ENCODE data around the gene PRKG1. TPM values are rescaled to one million over a fixed set of nuclear protein-coding genes. Genes with fewer than 3 reads are reported as not detected.

Gene PRKG1
- total RNA-seq, 4 donors from 2014 or later, result 1.2 to 6.5 (median 2.7) TPM

DNA sequence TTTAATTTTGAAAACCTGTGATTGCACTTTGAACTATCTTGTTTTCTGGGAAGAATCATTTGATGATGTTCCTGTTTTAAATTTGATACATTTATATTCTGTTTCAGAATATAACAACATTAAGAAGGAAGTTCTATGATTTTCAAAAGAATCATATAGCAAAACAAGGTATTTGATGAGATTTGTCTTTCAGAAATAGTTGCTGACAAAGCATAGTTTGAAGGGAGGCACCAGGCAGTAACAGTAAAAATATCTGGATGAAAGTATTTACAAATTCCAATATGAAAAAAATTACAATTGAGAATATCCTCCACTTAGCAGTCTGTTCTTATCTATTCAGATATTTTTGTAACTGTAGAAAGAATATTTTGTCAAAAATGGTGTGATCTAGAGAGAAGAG, 891.2 kb downstream of the PRKG1 start:
- Histone ChIP-seq H3K27me3 (no peaks in the 10 kb centered on the region), H3K4me1 (no peaks in the 10 kb centered on the region), H3K27ac (no peak overlapping the region), H3K4me3 (no peak overlapping the region), H3K36me3 (no peaks in the 10 kb centered on the region), H3K9me3 (no peaks in the 10 kb centered on the region)
- DNase-seq (ENCODE audit: low spot score in 2 of 2), result no peak
- no peak for TF ChIP-seq EP300 (IDR thresholded peaks at IDR 0.05)
- TF ChIP-seq POLR2A (IDR thresholded peaks at IDR 0.05), result no peak
- no peak for TF ChIP-seq POLR2AphosphoS5 (IDR thresholded peaks at IDR 0.05)
- TF ChIP-seq, protein P1, sequence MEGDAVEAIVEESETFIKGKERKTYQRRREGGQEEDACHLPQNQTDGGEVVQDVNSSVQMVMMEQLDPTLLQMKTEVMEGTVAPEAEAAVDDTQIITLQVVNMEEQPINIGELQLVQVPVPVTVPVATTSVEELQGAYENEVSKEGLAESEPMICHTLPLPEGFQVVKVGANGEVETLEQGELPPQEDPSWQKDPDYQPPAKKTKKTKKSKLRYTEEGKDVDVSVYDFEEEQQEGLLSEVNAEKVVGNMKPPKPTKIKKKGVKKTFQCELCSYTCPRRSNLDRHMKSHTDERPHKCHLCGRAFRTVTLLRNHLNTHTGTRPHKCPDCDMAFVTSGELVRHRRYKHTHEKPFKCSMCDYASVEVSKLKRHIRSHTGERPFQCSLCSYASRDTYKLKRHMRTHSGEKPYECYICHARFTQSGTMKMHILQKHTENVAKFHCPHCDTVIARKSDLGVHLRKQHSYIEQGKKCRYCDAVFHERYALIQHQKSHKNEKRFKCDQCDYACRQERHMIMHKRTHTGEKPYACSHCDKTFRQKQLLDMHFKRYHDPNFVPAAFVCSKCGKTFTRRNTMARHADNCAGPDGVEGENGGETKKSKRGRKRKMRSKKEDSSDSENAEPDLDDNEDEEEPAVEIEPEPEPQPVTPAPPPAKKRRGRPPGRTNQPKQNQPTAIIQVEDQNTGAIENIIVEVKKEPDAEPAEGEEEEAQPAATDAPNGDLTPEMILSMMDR (IDR thresholded peaks at IDR 0.05), result no peak

DNA sequence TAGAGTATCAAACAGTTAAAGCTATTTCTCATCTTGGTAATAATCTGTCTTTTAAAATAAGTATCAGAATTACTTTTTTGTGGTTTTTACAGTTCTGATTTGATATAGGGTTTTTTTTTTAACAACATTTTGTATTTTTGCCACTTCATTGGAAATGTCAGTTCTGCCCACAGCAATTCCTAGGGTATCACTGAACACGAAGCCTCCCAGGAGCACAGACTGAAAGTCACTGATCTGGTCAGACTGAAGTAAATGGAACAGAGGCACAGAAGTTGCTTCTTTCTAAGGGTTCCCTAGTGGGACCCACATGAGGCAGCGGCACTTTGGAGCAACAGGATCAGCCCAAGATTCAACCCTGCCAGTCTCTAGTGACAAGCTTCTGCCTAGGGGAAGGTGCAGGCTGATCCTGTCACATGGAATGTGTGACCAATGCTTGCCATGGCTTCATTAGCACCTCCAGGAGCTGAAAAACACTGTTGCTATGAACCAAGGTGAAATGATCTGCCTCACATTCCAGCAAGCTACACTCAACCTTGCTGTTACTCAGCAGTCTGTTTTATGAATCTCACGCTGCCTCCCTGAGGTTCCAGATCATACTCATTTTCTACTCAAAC, 898.6 kb downstream of the PRKG1 start:
- no peaks in the 10 kb centered on the region for H3K9me3 ChIP-seq
- H3K4me1 ChIP-seq, result no peaks in the 10 kb centered on the region
- no peak for DNase-seq (ENCODE audit: low spot score in 2 of 2)
- H3K4me3 ChIP-seq, result no peak overlapping the region
- WGBS, result 86% methylated on average over 3 of the region's 3 CpGs
- TF ChIP-seq, protein P1 (IDR thresholded peaks at IDR 0.05), result no peak
- TF ChIP-seq POLR2A (IDR thresholded peaks at IDR 0.05), result no peak
- no peak for TF ChIP-seq EP300 (IDR thresholded peaks at IDR 0.05)
- no peaks in the 10 kb centered on the region for H3K36me3 ChIP-seq
- no peak overlapping the region for H3K27ac ChIP-seq
- no peaks in the 10 kb centered on the region for H3K27me3 ChIP-seq

DNA sequence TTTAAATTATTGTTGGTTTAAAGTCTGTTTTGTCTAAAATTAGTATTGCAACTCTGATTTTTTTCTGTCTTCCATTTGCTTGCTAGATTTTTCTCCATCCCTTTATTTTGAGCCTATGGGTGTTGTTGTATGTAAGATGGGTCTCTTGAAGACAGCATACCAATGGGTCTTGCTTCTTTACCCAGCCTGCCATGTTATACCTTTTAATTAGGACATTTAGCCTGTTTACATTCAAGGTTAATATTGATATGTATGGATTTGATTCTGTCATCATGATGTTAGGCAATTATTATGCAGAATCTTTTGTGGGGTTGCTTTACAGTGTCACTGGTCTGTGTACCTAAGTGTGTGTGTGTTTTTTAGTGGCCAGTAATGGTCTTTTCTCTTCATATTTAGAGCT, 906.5 kb downstream of the PRKG1 start:
- Histone ChIP-seq H3K27me3 (no peaks in the 10 kb centered on the region), H3K36me3 (no peaks in the 10 kb centered on the region), H3K4me1 (no peaks in the 10 kb centered on the region), H3K4me3 (no peak overlapping the region), H3K9me3 (no peaks in the 10 kb centered on the region), H3K27ac (no peak overlapping the region)
- TF ChIP-seq, protein P1 (IDR thresholded peaks at IDR 0.05), result no peak
- no peak for TF ChIP-seq POLR2A (IDR thresholded peaks at IDR 0.05)
- no peak for TF ChIP-seq POLR2AphosphoS5 (IDR thresholded peaks at IDR 0.05)
- no peak for DNase-seq (ENCODE audit: low spot score in 2 of 2)

DNA sequence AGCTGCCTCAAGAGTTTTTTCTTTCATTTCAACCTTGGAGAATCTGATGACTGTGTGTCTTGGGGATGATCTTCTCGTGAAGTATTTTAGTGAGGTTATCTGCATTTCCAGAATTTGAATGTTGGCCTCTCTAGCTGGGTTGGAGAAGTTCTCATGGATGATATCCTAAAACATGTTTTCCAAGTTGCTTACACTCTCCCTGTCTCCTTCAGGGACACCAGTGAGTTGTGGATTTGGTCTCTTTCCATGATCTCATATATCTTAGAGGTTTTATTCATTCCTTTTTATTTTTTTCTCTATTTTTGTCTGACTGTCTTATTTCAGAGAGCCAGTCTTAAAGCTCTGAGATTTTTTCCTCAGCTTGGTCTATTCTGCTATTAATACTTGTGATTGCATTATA, 907.4 kb downstream of the PRKG1 start:
- no peaks in the 10 kb centered on the region for H3K27me3 ChIP-seq
- no peak overlapping the region for H3K4me3 ChIP-seq
- no peak for DNase-seq (ENCODE audit: low spot score in 2 of 2)
- H3K36me3 ChIP-seq, result no peaks in the 10 kb centered on the region
- TF ChIP-seq EP300 (IDR thresholded peaks at IDR 0.05), result no peak
- TF ChIP-seq POLR2A (IDR thresholded peaks at IDR 0.05), result no peak
- no peak for TF ChIP-seq POLR2AphosphoS5 (IDR thresholded peaks at IDR 0.05)
- TF ChIP-seq, protein P1 (IDR thresholded peaks at IDR 0.05), result no peak
- H3K27ac ChIP-seq, result no peak overlapping the region
- no peaks in the 10 kb centered on the region for H3K9me3 ChIP-seq
- WGBS, result 84% methylated on average over 1 of the region's 1 CpG
- H3K4me1 ChIP-seq, result no peaks in the 10 kb centered on the region

DNA sequence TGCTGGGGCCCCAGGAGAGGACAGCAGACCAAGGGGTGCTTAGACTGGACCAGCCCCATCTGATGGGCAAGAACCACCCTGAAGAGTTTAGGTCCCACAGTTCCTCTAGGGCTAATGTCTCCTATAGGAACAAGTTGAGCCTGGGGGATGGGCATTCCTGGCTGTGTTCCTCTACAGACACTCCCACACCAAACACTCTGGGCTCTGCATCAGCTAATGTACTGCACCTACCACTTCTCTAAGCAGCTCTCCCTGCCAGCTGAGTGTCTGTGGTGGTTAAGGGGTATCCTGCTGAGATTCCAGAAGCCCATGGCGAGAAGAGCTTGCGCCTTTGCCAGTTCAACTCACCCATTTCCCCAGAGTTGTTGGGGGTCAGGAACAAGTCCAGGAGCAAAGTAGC, 909.2 kb downstream of the PRKG1 start:
- 82% methylated on average over 2 of the region's 2 CpGs for WGBS

More for the DNA sequence above, 909.2 kb downstream of the PRKG1 start:
- H3K4me3 ChIP-seq, result no peak overlapping the region
- H3K36me3 ChIP-seq, result no peaks in the 10 kb centered on the region
- DNase-seq (ENCODE audit: low spot score in 2 of 2), result peak in 1 of 2 donors; percentile 53
- H3K4me1 ChIP-seq, result no peaks in the 10 kb centered on the region
- no peaks in the 10 kb centered on the region for H3K9me3 ChIP-seq
- no peak overlapping the region for H3K27ac ChIP-seq
- H3K27me3 ChIP-seq, result no peaks in the 10 kb centered on the region
- TF ChIP-seq, protein P1 (IDR thresholded peaks at IDR 0.05), result no peak
- no peak for TF ChIP-seq POLR2A (IDR thresholded peaks at IDR 0.05)
- no peak for TF ChIP-seq EP300 (IDR thresholded peaks at IDR 0.05)
- no peak for TF ChIP-seq POLR2AphosphoS5 (IDR thresholded peaks at IDR 0.05)
